HG03108 (cell line): ENCODE measurements around the gene GDI2.
"Not testable (repeated sequence)": the region's sequence is repeated elsewhere in the genome, so short reads cannot be mapped to it uniquely, and the experiment has no call there.

Experiments
- ATAC-seq: cut with Tn5 transposase; IDR thresholded peaks from one replicate; pipeline ENCODE4 v1.9.1; 2021; ENCODE audit warnings: moderate library complexity; ENCODE audit not compliant: unreplicated experiment

The GDI2 gene

GRCh38 chr10:5788969-5789368, 24.3 kb downstream of the GDI2 start:
- no peak for ATAC-seq

DNA sequence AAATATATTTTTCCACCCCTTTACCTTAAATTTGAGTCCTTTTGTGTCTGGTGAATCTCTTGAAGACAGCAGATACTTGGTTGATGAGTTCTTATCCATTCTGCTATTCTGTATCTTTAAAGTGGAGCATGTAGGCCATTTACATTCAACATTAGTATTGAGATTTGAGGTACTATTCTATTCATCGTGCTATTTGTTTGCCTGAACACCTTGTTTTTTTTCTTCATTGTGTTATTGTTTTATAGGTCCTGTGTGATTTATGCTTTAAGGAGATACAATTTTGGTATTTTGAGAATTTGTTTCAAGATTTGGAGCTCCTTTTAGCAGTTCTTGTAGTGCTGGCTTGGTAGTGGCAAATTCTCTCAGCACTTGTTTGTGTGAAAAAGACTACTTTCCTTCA, 29.9 kb downstream of the GDI2 start:
- ATAC-seq = no peak

DNA sequence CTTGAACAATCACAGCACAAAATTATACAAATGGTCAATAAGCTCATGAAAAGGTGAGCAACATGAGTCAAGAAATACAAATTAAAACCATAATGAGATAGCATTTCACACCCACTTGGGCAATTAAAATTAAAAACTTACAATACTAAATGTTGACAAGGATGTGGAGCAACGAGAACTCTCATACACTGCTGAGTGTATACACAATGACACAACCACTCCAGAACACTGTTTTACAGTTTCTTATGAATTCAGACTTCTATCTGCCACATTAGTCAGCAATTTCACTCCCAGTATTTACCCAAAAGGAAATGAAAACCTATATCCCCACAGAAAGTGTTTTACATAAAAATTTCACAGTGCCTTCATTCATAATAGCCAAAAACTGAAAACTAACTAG, 31.1 kb downstream of the GDI2 start:
- ATAC-seq = no peak

DNA sequence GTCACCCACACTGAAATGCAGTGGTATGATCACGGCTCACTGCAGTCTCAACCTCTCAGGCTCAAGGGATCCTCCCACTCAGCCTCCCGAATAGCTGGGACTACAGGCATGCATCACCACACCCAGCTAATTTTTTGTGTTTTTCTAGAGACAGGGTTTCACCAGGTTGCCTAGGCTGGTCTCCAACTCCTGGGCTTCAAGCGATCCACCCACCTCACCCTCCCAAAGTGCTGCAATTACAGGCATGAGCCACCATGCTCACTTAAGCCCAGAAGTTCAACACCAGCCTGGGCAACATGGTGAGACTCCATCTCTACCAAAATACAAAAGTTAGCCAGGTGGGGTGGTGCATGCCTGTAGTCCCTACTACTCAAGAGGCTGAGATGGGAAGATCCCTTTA, 33.5 kb downstream of the GDI2 start:
- ATAC-seq = no peak

- ATAC-seq = not testable (repeated sequence)
Measured at GRCh38 chr10:5777758-5778157, 35.5 kb downstream of the GDI2 start.

- ATAC-seq = no peak
Measured at GRCh38 chr10:5776881-5777197, 36.4 kb downstream of the GDI2 start.

DNA sequence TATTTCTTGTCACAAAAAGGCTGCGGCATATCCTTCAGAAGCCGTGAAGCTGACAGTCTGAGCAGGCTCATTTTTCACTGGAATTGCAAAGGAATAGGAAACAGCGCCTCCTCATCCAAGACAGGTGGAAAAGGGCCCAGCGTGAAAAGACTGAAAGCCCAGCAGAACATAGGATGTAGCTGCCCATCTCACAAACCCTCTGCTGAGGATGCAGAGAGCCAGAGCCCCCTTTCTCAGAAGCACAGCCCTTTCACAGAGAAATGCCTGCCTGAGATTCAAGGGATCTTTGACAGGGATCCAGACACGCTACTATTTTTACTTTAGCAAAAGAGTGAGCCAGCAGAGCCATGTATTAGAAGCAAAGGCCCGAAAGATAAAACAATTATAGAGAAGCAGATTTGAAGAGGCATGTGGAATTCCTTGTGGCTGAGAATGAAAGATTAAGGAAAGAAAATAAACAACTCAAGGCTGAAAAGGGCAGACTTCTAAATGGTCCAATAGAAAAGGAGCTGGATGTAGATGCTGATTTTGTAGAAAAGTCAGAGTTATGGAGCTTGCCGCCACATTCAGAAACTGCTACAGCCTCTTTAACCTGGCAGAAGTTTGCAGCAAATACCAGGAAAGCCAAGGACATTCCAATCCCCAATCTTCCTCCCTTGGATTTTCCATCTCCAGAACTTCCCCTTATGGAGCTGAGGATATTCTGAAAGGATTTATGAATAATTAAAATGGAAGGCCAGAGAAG, 36.9 kb downstream of the GDI2 start:
- ATAC-seq = no peak

DNA sequence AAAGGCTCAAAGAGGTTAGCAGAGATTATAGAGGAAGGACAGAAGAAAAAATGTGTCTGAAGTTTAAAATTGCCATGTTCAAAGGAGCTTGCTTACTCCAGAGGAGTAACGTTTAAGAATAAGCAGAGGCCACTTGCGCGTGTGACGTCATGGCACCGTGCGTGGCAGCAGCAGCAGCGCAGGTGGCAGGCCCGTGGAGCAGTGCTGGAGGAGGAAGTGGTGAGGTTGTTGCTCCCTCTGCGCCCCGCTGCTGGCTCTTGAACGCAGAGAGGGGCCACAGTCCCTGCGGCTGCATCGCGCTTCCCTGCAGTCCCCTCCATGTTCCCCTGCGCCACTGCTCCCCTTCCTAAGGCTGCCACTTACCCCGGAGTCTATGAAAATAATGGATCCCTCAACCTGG, 37.5 kb downstream of the GDI2 start:
- ATAC-seq = no peak

- no peak for ATAC-seq
Measured at GRCh38 chr10:5774987-5775620, 38.1 kb downstream of the GDI2 start.

DNA sequence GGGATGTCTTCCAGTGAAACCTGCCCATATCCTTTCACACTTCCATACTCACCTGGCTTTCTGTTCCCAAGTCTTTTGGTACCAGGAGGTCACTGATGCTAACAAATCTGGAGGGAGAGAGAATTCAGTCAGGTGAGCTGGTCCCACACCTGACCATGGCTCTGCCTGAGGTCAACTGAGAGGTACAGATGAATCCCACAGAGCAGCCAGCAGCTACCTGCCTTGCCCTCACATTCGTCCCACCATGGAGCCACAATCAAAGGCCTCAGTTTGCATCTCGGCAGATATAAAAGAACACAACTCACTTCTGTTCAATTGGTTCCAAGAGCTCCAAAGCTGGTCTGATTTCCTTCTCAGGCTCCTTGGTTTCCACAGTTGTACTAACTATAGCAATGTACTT, 47.0 kb downstream of the GDI2 start:
- ATAC-seq = no peak

DNA sequence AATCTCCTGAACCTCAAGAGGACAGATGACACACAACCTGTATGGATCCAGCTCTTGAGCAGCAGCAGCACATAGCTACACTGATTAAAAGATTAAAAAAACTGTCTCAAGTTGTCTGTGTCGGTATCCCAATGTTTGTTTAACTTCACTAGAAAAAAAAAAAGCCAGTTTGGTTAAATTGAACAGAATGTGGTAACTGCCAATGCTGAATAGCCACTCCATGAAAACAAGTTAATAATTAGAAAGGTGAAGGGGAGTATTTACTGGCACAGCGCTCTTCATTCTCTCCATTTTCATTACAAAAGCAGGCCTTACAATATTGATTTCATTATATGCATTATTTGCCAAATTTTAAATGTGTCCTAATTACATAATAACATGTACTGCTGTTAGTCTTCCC, 47.6 kb downstream of the GDI2 start:
- ATAC-seq = no peak

- no peak for ATAC-seq
Measured at GRCh38 chr10:5764422-5765297, 48.6 kb downstream of the GDI2 start.

DNA sequence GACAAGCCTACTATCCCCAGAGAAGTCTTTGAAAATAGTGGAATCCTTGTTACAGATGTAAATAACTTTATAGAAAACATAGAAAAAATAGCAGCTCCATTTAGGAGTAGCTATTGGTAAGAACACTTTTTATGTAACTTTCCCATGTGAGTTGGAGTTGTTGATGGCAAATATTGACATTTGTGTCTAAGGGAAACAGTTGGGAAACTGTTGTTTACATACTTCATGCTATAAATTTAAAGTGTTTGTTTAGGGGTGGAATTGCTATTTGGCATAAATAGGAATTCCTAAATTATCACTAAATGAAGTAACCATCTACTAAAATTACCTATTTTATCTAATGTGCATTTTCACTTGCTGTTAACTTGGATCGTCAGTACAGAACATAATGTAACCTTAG, 50.7 kb downstream of the GDI2 start:
- ATAC-seq = no peak

GRCh38 chr10:5761220-5761619, 52.0 kb downstream of the GDI2 start:
- no peak for ATAC-seq

- ATAC-seq = no peak
Measured at GRCh38 chr10:5760515-5760914, 52.7 kb downstream of the GDI2 start.

GRCh38 chr10:5758927-5759326, 54.3 kb downstream of the GDI2 start:
- no peak for ATAC-seq

GRCh38 chr10:5757766-5758517, 55.3 kb downstream of the GDI2 start:
- ATAC-seq = no peak

DNA sequence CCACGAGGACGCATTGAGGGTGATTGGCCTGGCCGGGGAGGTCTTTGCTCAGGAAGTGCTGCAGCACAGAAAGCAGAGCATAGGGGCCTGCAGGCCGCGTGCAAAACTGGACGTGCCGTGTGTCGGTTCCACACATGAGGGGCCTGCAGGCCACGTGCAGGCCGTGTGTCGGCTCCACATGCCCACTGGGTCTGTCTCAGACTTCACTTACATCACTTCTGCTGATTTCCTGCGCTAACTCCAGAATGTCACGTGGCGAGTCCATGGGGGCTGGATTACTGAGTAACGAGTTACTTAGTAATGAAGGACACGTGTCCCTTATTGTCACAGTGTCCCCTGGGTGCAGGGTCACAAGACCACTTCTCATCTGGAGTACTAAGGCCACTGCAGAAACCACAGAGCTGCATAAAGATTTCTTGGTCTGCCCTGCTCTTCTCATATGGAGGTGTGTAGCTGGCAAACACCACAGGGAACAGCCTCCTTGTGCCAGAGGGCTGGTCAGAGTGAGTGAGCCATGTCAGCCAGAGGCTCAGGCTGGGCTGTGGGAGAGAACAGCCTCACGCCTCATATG, 60.8 kb downstream of the GDI2 start:
- ATAC-seq = no peak

DNA sequence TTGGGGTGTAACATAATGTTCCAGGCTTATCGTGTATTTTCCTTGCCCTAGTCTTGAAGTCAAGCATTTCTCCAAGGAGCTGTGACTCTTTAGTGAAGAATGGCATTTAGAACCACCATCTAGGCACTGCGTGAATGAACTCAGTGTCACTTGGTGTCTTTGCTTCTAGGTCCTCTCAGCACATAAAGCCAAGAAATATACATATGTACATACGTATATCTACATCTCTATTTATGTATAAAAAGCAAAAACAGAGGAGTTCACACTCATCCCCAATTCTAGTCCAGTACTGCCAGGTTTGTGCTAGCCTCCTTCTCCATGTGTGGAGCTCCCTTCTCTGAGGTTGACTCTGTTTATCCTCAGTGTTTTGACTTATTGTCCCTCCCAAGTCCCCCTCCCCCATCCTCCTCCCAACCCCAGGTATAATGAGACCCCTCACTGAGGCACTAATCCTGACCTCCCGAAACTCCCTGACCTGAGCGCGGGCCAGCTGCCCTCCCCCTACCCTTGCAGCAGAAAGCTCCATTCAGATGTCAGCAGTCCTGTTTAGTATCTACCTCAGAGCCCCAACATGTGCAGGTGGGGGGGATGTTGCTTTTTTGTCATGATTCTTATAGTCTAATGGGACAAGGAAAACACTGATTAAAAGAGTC, 61.5 kb downstream of the GDI2 start:
- no peak for ATAC-seq

GRCh38 chr10:5748394-5748803, 64.8 kb downstream of the GDI2 start:
- no peak for ATAC-seq
